HG03558 (cell line): ENCODE data around the gene CPSF6.
"Not testable (repeated sequence)": the region's sequence is repeated elsewhere in the genome, so short reads cannot be mapped to it uniquely, and the experiment has no call there.

ENCODE experiments used
- ATAC-seq: cut with Tn5 transposase; IDR thresholded peaks from one replicate; pipeline ENCODE4 v1.9.1; 2021; ENCODE audit warnings: moderate number of reproducible peaks; ENCODE audit not compliant: unreplicated experiment; ENCODE audit errors: extremely low read depth

The CPSF6 gene

GRCh38 chr12:69254862-69255261 lies 15.5 kb downstream of the CPSF6 start:
- no peak for ATAC-seq

GRCh38 chr12:69258655-69259054 lies 19.3 kb downstream of the CPSF6 start:
- no peak for ATAC-seq

- no peak for ATAC-seq
Observed at GRCh38 chr12:69262264-69262974, 23.1 kb downstream of the CPSF6 start.

- no peak for ATAC-seq
Observed at GRCh38 chr12:69265205-69265604, 25.8 kb downstream of the CPSF6 start.

- ATAC-seq, result not testable (repeated sequence)
Observed at GRCh38 chr12:69265633-69266032, 26.3 kb downstream of the CPSF6 start.

- ATAC-seq, result no peak
Observed at GRCh38 chr12:69266036-69266635, 26.8 kb downstream of the CPSF6 start.

GRCh38 chr12:69269736-69270135 lies 30.4 kb downstream of the CPSF6 start:
- no peak for ATAC-seq

- no peak for ATAC-seq
Observed at GRCh38 chr12:69272511-69272910, 33.1 kb downstream of the CPSF6 start.

GRCh38 chr12:69274861-69275260 lies 35.5 kb downstream of the CPSF6 start:
- no peak for ATAC-seq

- no peak for ATAC-seq
Observed at GRCh38 chr12:69275471-69275891, 36.1 kb downstream of the CPSF6 start.

- no peak for ATAC-seq
Observed at GRCh38 chr12:69278814-69279782, 39.7 kb downstream of the CPSF6 start.

GRCh38 chr12:69284131-69284530 lies 44.8 kb downstream of the CPSF6 start:
- ATAC-seq, result no peak

GRCh38 chr12:69287556-69287955 lies 48.2 kb downstream of the CPSF6 start:
- ATAC-seq, result no peak

- peak; percentile 97 for ATAC-seq
Observed at GRCh38 chr12:69290545-69291277, 51.3 kb downstream of the CPSF6 start.

- ATAC-seq, result no peak
Observed at GRCh38 chr12:69291278-69291593, 51.9 kb downstream of the CPSF6 start.

GRCh38 chr12:69298133-69298532 lies 58.8 kb downstream of the CPSF6 start:
- no peak for ATAC-seq

GRCh38 chr12:69298947-69299346 lies 59.6 kb downstream of the CPSF6 start:
- ATAC-seq, result no peak

GRCh38 chr12:69304284-69304683 lies 64.9 kb downstream of the CPSF6 start:
- ATAC-seq, result no peak

GRCh38 chr12:69309461-69309860 lies 70.1 kb downstream of the CPSF6 start:
- ATAC-seq, result no peak

- no peak for ATAC-seq
Observed at GRCh38 chr12:69313209-69313608, 73.8 kb downstream of the CPSF6 start.
